ENCODE data around the gene NEBL.

NEBL gene

DNA sequence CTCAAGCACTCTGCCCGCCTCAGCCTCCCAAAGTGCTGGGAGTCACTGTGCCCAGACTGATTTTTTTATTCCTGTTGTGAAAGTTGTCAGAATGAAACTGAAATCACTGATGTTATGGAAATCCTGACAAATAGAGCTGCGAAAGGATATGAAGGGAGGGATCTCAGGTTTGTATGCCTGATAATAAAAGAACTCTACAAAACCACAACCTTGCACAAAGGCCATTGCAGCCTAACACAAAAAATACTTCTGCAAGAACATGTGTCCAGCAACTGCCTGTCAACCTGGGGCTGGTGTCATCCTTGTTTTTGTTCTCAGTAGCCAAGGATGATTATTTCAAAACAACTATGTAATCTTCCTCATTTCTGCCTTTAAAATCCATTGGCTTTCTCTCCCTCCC is 126.1 kb downstream of the NEBL start:
- no peak for DNase-seq

DNA sequence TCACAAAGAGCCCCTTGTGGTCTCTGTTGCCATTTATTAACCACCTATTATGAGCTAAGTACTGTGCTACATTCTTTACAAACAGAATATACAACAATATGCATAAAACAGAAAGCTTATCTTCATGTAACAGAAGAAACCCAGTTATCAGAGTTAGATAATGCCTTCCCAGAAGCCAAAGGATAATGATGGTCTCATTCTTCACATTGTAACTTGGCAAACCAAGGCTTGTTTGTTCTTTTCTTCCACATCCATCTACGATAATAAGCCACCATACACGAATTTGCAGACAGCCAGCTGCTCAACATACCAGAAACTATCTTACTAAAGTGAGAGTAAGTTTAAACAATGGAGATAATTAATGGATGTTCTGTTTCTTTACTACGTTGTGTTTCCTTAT is 127.6 kb downstream of the NEBL start:
- DNase-seq = no peak

DNA sequence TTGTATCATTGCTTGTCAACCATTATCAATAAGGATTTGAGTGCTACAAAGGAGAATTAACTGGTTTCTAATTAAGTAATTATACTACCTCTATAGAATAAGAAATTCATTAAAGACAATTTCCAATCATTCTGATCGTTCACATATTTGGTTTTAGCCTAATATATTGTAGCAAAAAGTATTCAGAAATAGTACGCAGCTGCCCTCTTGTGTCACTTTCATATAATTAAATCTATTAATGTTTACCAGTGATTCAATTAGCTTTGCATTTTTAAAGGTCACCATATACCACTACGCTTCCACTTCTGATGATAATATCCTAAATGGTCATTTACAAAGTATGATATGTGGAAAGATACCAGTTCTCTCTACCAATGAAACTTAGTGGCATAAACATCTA is 128.3 kb downstream of the NEBL start:
- no peak for DNase-seq

DNA sequence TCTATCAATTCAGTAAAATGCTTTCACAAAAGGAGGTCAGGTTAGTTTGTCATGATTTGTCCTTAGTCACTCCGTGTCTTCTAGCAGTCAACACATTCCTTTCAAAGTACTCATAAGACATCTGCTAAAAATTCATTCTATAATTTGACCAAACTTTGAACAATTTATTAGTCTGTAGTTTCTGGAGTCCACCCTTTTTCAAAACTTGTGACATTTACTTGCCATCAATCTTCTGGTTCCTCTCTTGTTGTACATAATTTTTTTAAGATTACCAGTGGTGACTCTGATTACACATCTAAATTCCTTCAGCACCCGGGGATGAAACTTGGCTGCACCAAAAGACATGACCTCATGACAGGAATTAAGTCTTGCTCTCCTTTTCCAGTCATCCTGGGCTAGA is 130.1 kb downstream of the NEBL start:
- DNase-seq = no peak

- no peak for DNase-seq
Measured at GRCh38 chr10:20765066-20765465, 132.0 kb downstream of the NEBL start.

- DNase-seq = no peak
Measured at GRCh38 chr10:20760460-20760859, 136.7 kb downstream of the NEBL start.

GRCh38 chr10:20748551-20748950 is 148.6 kb downstream of the NEBL start:
- DNase-seq = no peak

DNA sequence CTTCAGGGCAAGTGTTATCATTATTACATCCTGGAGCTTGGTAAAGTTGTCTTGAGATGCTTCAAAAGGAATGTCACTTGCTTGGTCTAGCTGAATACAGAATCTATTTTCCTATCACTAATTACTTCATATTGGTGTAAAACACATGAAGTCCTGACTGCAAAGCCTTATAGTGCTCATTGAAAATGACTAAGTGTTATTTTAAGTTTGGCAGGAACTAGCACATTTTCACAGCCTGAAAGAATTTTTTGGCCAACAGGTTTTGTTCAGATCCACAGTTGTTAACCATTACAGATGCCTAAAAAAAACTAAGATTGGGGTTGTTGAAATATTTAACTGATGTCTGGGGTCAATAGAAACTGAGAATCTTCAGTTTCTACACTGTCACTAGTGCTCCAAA is 149.3 kb downstream of the NEBL start:
- no peak for DNase-seq

- no peak for DNase-seq
Measured at GRCh38 chr10:20746856-20747255, 150.3 kb downstream of the NEBL start.

DNA sequence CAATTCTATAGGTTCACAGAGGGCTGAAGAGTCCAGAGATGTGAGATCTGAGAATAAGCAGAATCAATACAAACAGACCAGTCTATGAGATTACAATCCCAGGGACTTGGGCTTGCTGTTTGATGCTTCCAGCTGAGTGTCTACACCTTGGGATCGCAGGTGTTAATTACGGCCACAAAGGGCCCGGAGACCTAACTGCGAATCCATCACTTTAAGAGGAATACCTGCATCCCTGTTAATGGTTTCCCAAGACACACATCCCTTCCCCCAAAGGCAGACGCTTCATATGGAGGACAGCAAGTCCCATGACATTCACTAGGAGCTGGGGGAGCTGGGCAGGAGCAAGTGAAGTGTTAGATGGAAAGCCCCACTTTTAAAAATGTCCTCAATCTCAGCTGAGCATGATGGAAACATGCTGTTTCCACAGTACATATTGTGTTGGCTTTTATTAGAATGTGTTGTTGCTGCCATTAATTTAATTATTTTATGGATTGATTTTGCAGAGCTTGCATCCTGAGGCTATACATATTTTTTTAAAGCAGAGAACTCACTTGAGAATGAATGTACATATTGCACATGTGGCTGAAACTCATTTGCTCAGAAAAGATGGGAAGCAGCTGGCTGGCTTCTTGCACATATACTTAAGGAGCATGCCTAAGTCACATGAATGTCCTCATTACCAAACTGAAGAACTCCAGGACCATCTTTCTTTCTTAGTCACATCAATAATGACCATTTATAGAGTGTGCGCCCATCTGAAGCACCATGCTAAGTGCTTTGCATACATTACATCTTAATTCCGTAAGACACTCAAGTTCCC is 151.3 kb downstream of the NEBL start:
- no peak for DNase-seq

GRCh38 chr10:20744821-20745220 is 152.3 kb downstream of the NEBL start:
- DNase-seq = no peak

GRCh38 chr10:20743942-20744341 is 153.2 kb downstream of the NEBL start:
- DNase-seq = no peak

- DNase-seq = no peak
Measured at GRCh38 chr10:20742737-20743541, 154.2 kb downstream of the NEBL start.

DNA sequence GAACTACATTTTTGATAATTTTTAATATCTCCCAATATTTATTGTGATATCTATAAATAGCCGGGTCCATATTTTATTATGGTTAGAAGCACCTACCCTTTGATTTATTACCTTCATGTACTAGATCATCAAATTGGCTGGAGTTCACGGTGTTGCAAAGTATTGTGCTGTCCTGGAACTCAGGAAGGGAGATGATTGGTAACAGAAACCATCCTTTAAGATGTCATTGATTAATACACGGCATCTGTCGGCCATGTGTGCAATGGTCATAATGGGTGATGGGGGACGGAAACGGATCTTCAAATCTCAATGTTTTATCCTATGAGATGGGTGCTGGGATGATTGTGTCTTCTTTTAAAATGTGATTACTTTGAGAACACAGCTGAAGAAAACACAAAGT is 157.0 kb downstream of the NEBL start:
- DNase-seq = no peak

GRCh38 chr10:20737107-20737506 is 160.0 kb downstream of the NEBL start:
- DNase-seq = no peak

All from stimulated activated CD4-positive, alpha-beta T cell treated with anti-CD3 and anti-CD28 coated beads, Interleukin-4, amount 100 ng/mL, for 24 hours (primary cell).